ENCODE results near the gene FAM219B. TPM values are rescaled to one million over a fixed set of nuclear protein-coding genes. Genes with fewer than 3 reads are reported as not detected.

FAM219B gene
- total RNA-seq, 2 donors from 2014 or later: 44.7 to 54.2 TPM

DNA sequence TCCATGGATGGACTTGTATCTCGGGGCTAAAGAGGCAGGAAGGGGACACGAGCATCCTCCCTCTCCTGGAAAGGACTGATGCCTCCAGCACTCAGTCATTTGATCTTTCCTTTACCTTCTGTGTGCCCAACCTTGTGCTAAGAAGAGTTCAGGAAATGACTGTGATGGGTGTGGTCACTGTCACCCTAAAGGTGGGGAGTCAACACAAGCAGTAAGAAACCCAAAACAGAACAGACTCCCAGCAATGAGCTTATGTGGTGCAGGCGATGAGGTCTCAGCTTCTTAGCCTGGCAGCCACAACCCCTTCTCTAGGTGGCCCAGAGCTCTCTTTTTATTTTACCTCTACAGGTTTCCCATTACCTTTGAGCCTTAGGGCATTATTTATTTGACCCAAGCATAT lies 13.0 kb downstream of the FAM219B start:
- DNase-seq: no peak
- Histone ChIP-seq H3K27me3 (no peaks in the 10 kb centered on the region), H3K9me3 (no peaks in the 10 kb centered on the region), H3K4me1 (peaks cover 4% of the 10 kb centered on the region), H3K9ac (ENCODE audit: low read depth in 2 of 2, low read length in 2 of 2) (no peak overlapping the region), H3K4me3 (no peak overlapping the region), H3K36me3 (no peaks in the 10 kb centered on the region), H3K27ac (no peak overlapping the region)
- TF ChIP-seq CTCF (IDR thresholded peaks at IDR 0.05): no peak
- intact Hi-C loops (cut with DNase I): no loop called here

GRCh38 chr15:74892931-74893330 lies 13.7 kb downstream of the FAM219B start:
- H3K9me3 ChIP-seq: no peaks in the 10 kb centered on the region
- no peaks in the 10 kb centered on the region for H3K27me3 ChIP-seq
- TF ChIP-seq CTCF (IDR thresholded peaks at IDR 0.05): no peak
- DNase-seq: no peak
- no peaks in the 10 kb centered on the region for H3K36me3 ChIP-seq
- H3K9ac ChIP-seq (ENCODE audit: low read depth in 2 of 2, low read length in 2 of 2): peak overlapping the region in 1 of 2 donors; percentile 51
- no peak overlapping the region for H3K27ac ChIP-seq
- intact Hi-C loops (cut with DNase I): no loop called here
- H3K4me1 ChIP-seq: peaks cover 4% of the 10 kb centered on the region
- no peak overlapping the region for H3K4me3 ChIP-seq

GRCh38 chr15:74892313-74892712 lies 14.3 kb downstream of the FAM219B start:
- H3K27ac ChIP-seq: peak overlapping the region; percentile 74
- no peaks in the 10 kb centered on the region for H3K9me3 ChIP-seq
- DNase-seq: peak; percentile 53
- peaks cover 4% of the 10 kb centered on the region for H3K4me1 ChIP-seq
- no peaks in the 10 kb centered on the region for H3K36me3 ChIP-seq
- no peaks in the 10 kb centered on the region for H3K27me3 ChIP-seq
- no peak for TF ChIP-seq CTCF (IDR thresholded peaks at IDR 0.05)
- no peak overlapping the region for H3K4me3 ChIP-seq
- intact Hi-C loops (cut with DNase I): no loop called here
- peak overlapping the region; percentile 18 to 51 for H3K9ac ChIP-seq (ENCODE audit: low read depth in 2 of 2, low read length in 2 of 2)

- Histone ChIP-seq H3K4me3 (no peak overlapping the region), H3K27me3 (no peaks in the 10 kb centered on the region), H3K9me3 (no peaks in the 10 kb centered on the region), H3K36me3 (no peaks in the 10 kb centered on the region), H3K4me1 (peaks cover 4% of the 10 kb centered on the region), H3K9ac (ENCODE audit: low read depth in 2 of 2, low read length in 2 of 2) (peak overlapping the region in 1 of 2 donors; percentile 31), H3K27ac (peak overlapping the region; percentile 74)
- no peak for TF ChIP-seq CTCF (IDR thresholded peaks at IDR 0.05)
- intact Hi-C loops (cut with DNase I): no loop called here
- peak; percentile 91 for DNase-seq
Observed at GRCh38 chr15:74891469-74891868, 15.2 kb downstream of the FAM219B start.

- peaks cover 4% of the 10 kb centered on the region for H3K4me1 ChIP-seq
Observed at GRCh38 chr15:74890665-74890960, 16.0 kb downstream of the FAM219B start.

More at GRCh38 chr15:74890665-74890960, 16.0 kb downstream of the FAM219B start:
- Histone ChIP-seq H3K4me3 (peak overlapping the region; percentile 86), H3K9me3 (no peaks in the 10 kb centered on the region), H3K27me3 (no peaks in the 10 kb centered on the region), H3K9ac (ENCODE audit: low read depth in 2 of 2, low read length in 2 of 2) (peak overlapping the region; percentile 79 to 96), H3K27ac (peak overlapping the region; percentile 74), H3K36me3 (no peaks in the 10 kb centered on the region)
- TF ChIP-seq CTCF (IDR thresholded peaks at IDR 0.05): no peak
- no peak for DNase-seq
- intact Hi-C loops (cut with DNase I): no loop called here

Measured in colonic mucosa (tissue), 4 donors.